ENCODE data around the gene UROC1. TPM values are rescaled to one million over a fixed set of nuclear protein-coding genes. Genes with fewer than 3 reads are reported as not detected.

UROC1 gene
- total RNA-seq, 4 donors from 2014 or later, result not detected

DNA sequence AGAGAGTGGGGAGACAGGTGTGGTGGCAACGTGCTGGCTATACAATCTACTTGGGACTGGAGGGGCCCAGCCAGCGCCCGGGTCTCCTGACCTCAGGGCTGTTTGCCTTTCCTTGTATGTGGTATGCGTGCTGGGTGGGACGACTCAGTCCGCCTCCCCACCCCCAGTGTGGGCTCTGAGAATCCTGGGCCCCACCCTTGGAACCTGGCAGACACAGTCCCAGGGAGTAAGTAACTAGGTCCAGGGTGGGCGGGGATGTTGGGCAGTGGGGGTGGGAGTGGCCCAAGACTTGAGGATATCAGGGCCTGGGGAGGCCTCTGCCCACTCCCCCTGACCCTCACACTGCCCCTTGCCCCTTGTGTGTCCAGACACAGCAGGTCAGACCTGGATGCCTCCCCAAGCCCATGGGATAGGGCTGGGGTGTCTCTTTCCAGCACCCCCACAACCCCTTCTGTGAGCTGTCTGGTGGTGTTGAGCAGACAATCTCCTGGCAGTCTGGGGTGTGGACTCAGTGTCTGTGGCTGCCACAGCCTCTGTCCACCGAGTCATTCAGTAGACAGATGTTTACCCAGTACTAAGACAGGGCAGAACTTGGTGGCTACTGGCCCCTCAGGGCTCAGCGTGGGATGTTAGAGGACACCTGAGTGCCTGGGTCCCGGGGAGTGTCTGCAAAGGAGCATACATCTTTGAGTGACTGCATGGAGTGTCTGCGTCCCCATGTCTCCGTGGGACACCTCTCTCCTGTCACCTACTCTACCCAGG lies 7.7 kb upstream of the UROC1 start:
- peaks cover 0 to 45% (median 5%) of the 10 kb centered on the region in 4 donors for H3K27me3 ChIP-seq
- H3K27ac ChIP-seq, result no peak overlapping the region
- peaks cover 3 to 17% (median 11%) of the 10 kb centered on the region in 3 donors for H3K4me1 ChIP-seq
- no peaks in the 10 kb centered on the region for H3K9me3 ChIP-seq
- no peaks in the 10 kb centered on the region for H3K36me3 ChIP-seq
- TF ChIP-seq CTCF (IDR thresholded peaks at IDR 0.05) (no peak), POLR2A (IDR thresholded peaks at IDR 0.05) (no peak)
- peak overlapping the region in 1 of 4 donors; percentile 62 for H3K4me3 ChIP-seq
- intact Hi-C loops (cut with DNase I), result no loop called here
- WGBS, 2 donors, result 57% methylated on average over 1 of the region's 12 CpGs; no CpG with 5 or more reads in 1 of the 2 donors
- DNase-seq, result no peak

- Histone ChIP-seq H3K9me3 (no peaks in the 10 kb centered on the region), H3K27me3 (peaks cover 0 to 51% (median 5%) of the 10 kb centered on the region in 4 donors), H3K36me3 (no peaks in the 10 kb centered on the region), H3K27ac (peak overlapping the region in 2 of 4 donors; percentile 2 to 46), H3K4me1 (peaks cover 3 to 17% (median 11%) of the 10 kb centered on the region in 3 donors), H3K4me3 (peak overlapping the region; percentile 0 to 62 (median 30))
- DNase-seq, result no peak
- WGBS, 2 donors, result 7 to 60% methylated on average over 1 to 15 of the region's 31 CpGs
- intact Hi-C loops (cut with DNase I), result no loop called here
- no peak for TF ChIP-seq POLR2A (IDR thresholded peaks at IDR 0.05)
- no peak for TF ChIP-seq CTCF (IDR thresholded peaks at IDR 0.05)
Measured at GRCh38 chr3:126524429-126524988, 6.9 kb upstream of the UROC1 start.

DNA sequence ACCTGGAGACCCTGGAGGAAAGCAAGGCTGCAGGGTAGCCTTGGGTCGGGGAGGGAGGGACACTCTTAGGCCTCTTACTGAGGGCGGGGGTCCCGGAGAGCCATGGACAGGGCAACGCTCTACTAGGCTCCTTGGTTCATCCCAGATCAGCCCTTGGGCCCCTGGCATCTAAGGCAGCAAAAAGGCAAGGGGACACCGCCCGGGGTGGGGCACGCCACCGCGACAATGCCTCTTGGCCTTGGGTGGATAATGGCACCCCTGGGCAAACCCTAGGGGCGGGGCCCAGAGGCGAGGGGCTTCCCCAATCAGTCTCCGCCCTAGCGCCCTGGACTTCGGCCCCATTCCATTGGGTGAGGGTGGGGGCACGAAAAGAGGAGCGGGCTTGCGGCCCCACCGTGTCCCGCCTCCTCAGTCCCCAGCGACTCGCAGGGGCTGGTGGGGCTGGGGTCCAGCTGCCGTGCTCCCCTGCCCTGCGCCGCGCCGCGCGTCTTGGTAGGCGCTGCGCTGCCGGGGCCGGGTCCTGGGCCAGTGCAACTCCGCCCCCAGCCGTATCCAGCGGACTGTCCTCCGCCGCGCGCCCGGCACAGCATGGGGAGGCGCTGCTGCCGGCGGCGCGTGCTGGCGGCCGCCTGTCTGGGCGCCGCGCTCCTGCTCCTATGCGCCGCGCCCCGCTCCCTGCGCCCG lies 6.3 kb upstream of the UROC1 start, which contains the start of gene CHST13:
Gene CHST13 (plus strand): TSS at position 411 of the 684 bp plus-strand sequence. CDS start 178 bp downstream, at position 589.
- no peak for DNase-seq
- Histone ChIP-seq H3K36me3 (no peaks in the 10 kb centered on the region), H3K27me3 (peaks cover 0 to 51% (median 5%) of the 10 kb centered on the region in 4 donors), H3K9me3 (no peaks in the 10 kb centered on the region), H3K27ac (peak within 1 kb of the TSS in 2 of 4 donors; percentile 2 to 46), H3K4me1 (peaks cover 3 to 17% (median 11%) of the 10 kb centered on the region in 3 donors), H3K4me3 (peak within 1 kb of the TSS; percentile 0 to 62 (median 30))
- TF ChIP-seq CTCF (IDR thresholded peaks at IDR 0.05) (peak in 1 of 6 experiments; percentile 5), POLR2A (IDR thresholded peaks at IDR 0.05) (no peak)
- intact Hi-C loops (cut with DNase I), result loop anchor here (2.0 kb wide), 1 partner anchor 1023 kb away; no protein-coding TSS in a partner anchor
- WGBS, 2 donors, result no CpG with 5 or more reads among the region's 56 CpGs

DNA sequence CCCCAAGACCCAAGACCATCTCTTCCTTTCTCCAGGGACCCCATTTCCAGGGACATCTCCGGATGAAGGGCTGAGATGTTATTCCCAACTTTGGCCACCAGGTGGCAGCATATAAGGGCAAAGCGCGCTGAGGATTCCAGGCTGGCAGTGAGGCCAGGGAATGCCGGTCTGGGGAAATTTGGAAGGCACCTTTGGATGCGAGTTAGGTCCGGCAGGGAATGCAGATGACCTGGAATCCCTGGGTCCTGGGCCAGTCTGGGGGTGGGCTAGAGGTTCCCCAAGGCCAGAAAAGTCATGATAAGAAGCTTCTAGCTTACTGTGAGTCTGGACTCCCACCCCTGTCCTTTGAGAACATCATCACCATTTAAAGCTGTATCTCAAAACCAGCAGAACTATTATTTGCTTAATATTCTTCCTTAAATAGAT lies 4.8 kb upstream of the UROC1 start:
- H3K36me3 ChIP-seq, result no peaks in the 10 kb centered on the region
- H3K27ac ChIP-seq, result no peak overlapping the region
- no peak for TF ChIP-seq POLR2A (IDR thresholded peaks at IDR 0.05)
- TF ChIP-seq CTCF (IDR thresholded peaks at IDR 0.05), result peak; percentile 52 to 97 (median 86)
- no peaks in the 10 kb centered on the region for H3K9me3 ChIP-seq
- H3K4me1 ChIP-seq, result peaks cover 3 to 17% (median 11%) of the 10 kb centered on the region in 3 donors
- 0% methylated on average over 1 to 2 of the region's 6 CpGs for WGBS, 2 donors
- no peak overlapping the region for H3K4me3 ChIP-seq
- intact Hi-C loops (cut with DNase I), result loop anchor here (2.0 kb wide), 1 partner anchor 1024 kb away; no protein-coding TSS in a partner anchor
- H3K27me3 ChIP-seq, result peaks cover 0 to 65% (median 5%) of the 10 kb centered on the region in 4 donors
- DNase-seq, result no peak
